ENCODE measurements around the gene ATAT1. TPM values are rescaled to one million over a fixed set of nuclear protein-coding genes. Genes with fewer than 3 reads are reported as not detected.

The ATAT1 gene
- total and polyA plus RNA-seq, 2 of the 13 experiments (the other 11 are each of a cell fraction or from before 2014, with no cell fraction given), result 9.2 to 23.6 TPM

- TF ChIP-seq ZBTB10 (CRISPR knock-in tag; IDR thresholded peaks at IDR 0.05; ENCODE audit: borderline replicate concordance), result no peak
- peak; percentile 78 for TF ChIP-seq FOXK1 (CRISPR knock-in tag; IDR thresholded peaks at IDR 0.05; ENCODE audit: borderline replicate concordance, low read depth)
- TF ChIP-seq MATR3 (CRISPR knock-in tag; IDR thresholded peaks at IDR 0.05), result no peak
- TF ChIP-seq ZNF354B (CRISPR knock-in tag; IDR thresholded peaks at IDR 0.05), result no peak
- TF ChIP-seq SIX1 (CRISPR knock-in tag; IDR thresholded peaks at IDR 0.05; ENCODE audit: borderline replicate concordance), result no peak; the same call in 1 of the 2 replicates
- no peak for TF ChIP-seq ETV6 (CRISPR knock-in tag; conservative IDR thresholded peaks at IDR 0.05)
- no peak for TF ChIP-seq ZNF326 (CRISPR knock-in tag; IDR thresholded peaks at IDR 0.05; ENCODE audit: borderline replicate concordance)
- TF ChIP-seq SP140L (CRISPR knock-in tag; IDR thresholded peaks at IDR 0.05; ENCODE audit: borderline replicate concordance), result no peak
- peak; percentile 12; the same call in 1 of the 2 replicates for TF ChIP-seq HMG20A (CRISPR knock-in tag; IDR thresholded peaks at IDR 0.05; ENCODE audit: borderline replicate concordance)
- no peak for TF ChIP-seq RNF219 (CRISPR knock-in tag; IDR thresholded peaks at IDR 0.05)
- TF ChIP-seq ZNF841 (CRISPR knock-in tag; IDR thresholded peaks at IDR 0.05; ENCODE audit: borderline replicate concordance), result no peak
- no peak for TF ChIP-seq ZSCAN20 (CRISPR knock-in tag; IDR thresholded peaks at IDR 0.05; ENCODE audit: borderline replicate concordance)
- TF ChIP-seq TAF1 (CRISPR knock-in tag; IDR thresholded peaks at IDR 0.05), result peak; percentile 89
- TF ChIP-seq HNRNPL (IDR thresholded peaks at IDR 0.05; ENCODE audit: low read depth, low read length), result peak; percentile 98
- no peak for TF ChIP-seq CEBPZ (IDR thresholded peaks at IDR 0.05; ENCODE audit: low read length)
- no peak for TF ChIP-seq TMF1 (CRISPR knock-in tag; IDR thresholded peaks at IDR 0.05; ENCODE audit: low read depth)
- peak; percentile 52 for TF ChIP-seq FOXA3 (CRISPR knock-in tag; IDR thresholded peaks at IDR 0.05)
- peak; percentile 24; the same call in 1 of the 2 replicates for TF ChIP-seq ZMYM2 (CRISPR knock-in tag; IDR thresholded peaks at IDR 0.05)
- TF ChIP-seq ISL2 (CRISPR knock-in tag; IDR thresholded peaks at IDR 0.05), result peak; percentile 73; the same call in 1 of the 2 replicates
- TF ChIP-seq NFKB2 (CRISPR knock-in tag; IDR thresholded peaks at IDR 0.05; ENCODE audit: borderline replicate concordance), result peak; percentile 90; the same call in 1 of the 2 replicates
Observed at GRCh38 chr6:30626484-30627366, at the start of gene ATAT1 (continued).
